ENCODE results near the gene CHRNA7.
"Not testable (repeated sequence)": the region's sequence is repeated elsewhere in the genome, so short reads cannot be mapped to it uniquely, and the experiment has no call there.

The CHRNA7 gene

GRCh38 chr15:32148833-32149555 is 118.7 kb downstream of the CHRNA7 start:
- H3K27ac ChIP-seq = no peak overlapping the region
- no peak for TF ChIP-seq CTCF (IDR thresholded peaks at IDR 0.05)
- H3K4me3 ChIP-seq = no peak overlapping the region
- no peak for DNase-seq (ENCODE audit: low spot score)

- no peak overlapping the region for H3K27ac ChIP-seq
- DNase-seq (ENCODE audit: low spot score) = no peak
- no peak overlapping the region for H3K4me3 ChIP-seq
- TF ChIP-seq CTCF (IDR thresholded peaks at IDR 0.05) = no peak
Measured at GRCh38 chr15:32152574-32152973, 122.3 kb downstream of the CHRNA7 start.

GRCh38 chr15:32153868-32154623 is 123.7 kb downstream of the CHRNA7 start:
- H3K27ac ChIP-seq; DNase-seq (ENCODE audit: low spot score); H3K4me3 ChIP-seq: not testable (repeated sequence)

GRCh38 chr15:32162143-32162542 is 131.8 kb downstream of the CHRNA7 start:
- DNase-seq (ENCODE audit: low spot score); H3K27ac ChIP-seq; H3K4me3 ChIP-seq: not testable (repeated sequence)

- not testable (repeated sequence) for H3K27ac ChIP-seq; H3K4me3 ChIP-seq; DNase-seq (ENCODE audit: low spot score)
Measured at GRCh38 chr15:32164065-32164464, 133.8 kb downstream of the CHRNA7 start.

GRCh38 chr15:32164747-32165146 is 134.4 kb downstream of the CHRNA7 start:
- H3K27ac ChIP-seq; DNase-seq (ENCODE audit: low spot score); H3K4me3 ChIP-seq: not testable (repeated sequence)

- not testable (repeated sequence) for H3K27ac ChIP-seq; H3K4me3 ChIP-seq; DNase-seq (ENCODE audit: low spot score)
Measured at GRCh38 chr15:32165775-32166174, 135.5 kb downstream of the CHRNA7 start.

GRCh38 chr15:32166270-32166669 is 136.0 kb downstream of the CHRNA7 start:
- DNase-seq (ENCODE audit: low spot score); H3K27ac ChIP-seq; H3K4me3 ChIP-seq: not testable (repeated sequence)

- H3K4me3 ChIP-seq; DNase-seq (ENCODE audit: low spot score); H3K27ac ChIP-seq: not testable (repeated sequence)
Measured at GRCh38 chr15:32167913-32168312, 137.6 kb downstream of the CHRNA7 start.

GRCh38 chr15:32180579-32180978 is 150.3 kb downstream of the CHRNA7 start:
- H3K27ac ChIP-seq; H3K4me3 ChIP-seq; DNase-seq (ENCODE audit: low spot score): not testable (repeated sequence)

GRCh38 chr15:32193780-32194179 is 163.5 kb downstream of the CHRNA7 start:
- not testable (repeated sequence) for H3K4me3 ChIP-seq; H3K27ac ChIP-seq; DNase-seq (ENCODE audit: low spot score)

- not testable (repeated sequence) for H3K4me3 ChIP-seq; DNase-seq (ENCODE audit: low spot score); H3K27ac ChIP-seq
Measured at GRCh38 chr15:32196206-32196605, 165.9 kb downstream of the CHRNA7 start.

GRCh38 chr15:32198938-32199337 is 168.6 kb downstream of the CHRNA7 start:
- H3K27ac ChIP-seq; DNase-seq (ENCODE audit: low spot score); H3K4me3 ChIP-seq: not testable (repeated sequence)

- not testable (repeated sequence) for H3K4me3 ChIP-seq; H3K27ac ChIP-seq; DNase-seq (ENCODE audit: low spot score)
Measured at GRCh38 chr15:32209081-32209480, 178.8 kb downstream of the CHRNA7 start.

Measured in coronary artery (tissue), 2 donors.